GM18873 (cell line): ENCODE data around the gene TRIP10.

ENCODE experiments used
- ATAC-seq: cut with Tn5 transposase; IDR thresholded peaks from one replicate; pipeline ENCODE4 v1.9.1; 2021; ENCODE audit warnings: mild to moderate bottlenecking, moderate library complexity, moderate number of reproducible peaks; ENCODE audit not compliant: unreplicated experiment, low FRiP score

The TRIP10 gene

DNA sequence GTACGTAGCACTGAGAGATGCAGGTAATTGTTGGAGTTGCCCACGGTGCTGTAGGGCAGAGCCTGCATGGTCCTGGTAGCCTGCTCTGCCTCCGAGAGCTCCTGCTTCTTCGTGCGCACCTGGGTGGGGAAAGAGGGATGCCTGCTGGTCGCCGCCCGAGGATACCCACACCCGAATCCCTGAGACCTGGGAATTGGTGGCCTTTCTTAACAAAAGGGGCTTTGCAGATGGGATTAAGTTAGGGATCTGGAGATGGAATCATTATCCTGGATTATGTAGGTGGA is 28.5 kb upstream of the TRIP10 start:
- no peak for ATAC-seq

- no peak for ATAC-seq
Measured at GRCh38 chr19:6711605-6712004, 27.9 kb upstream of the TRIP10 start.

DNA sequence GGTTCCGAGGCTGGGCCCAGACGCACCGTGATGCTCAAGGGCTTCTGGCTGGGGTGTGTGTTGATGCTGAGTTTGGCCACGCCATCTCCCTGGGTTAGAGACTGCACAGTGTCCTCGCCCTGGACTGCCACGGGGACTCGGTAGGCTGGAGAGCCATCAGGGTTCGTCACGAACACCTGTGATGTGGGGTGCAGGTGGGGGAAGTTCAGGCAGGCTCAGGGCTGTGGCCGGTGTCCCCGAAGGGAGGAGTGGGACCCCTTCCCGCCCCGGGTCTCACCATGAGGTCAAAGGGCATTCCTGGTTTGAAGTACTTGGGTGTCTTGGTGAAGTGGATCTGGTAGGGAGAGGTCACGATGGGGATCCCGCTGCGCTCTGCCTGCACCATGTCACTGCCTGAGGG is 27.2 kb upstream of the TRIP10 start:
- ATAC-seq = no peak

GRCh38 chr19:6712692-6713670 is 26.5 kb upstream of the TRIP10 start:
- ATAC-seq = no peak

DNA sequence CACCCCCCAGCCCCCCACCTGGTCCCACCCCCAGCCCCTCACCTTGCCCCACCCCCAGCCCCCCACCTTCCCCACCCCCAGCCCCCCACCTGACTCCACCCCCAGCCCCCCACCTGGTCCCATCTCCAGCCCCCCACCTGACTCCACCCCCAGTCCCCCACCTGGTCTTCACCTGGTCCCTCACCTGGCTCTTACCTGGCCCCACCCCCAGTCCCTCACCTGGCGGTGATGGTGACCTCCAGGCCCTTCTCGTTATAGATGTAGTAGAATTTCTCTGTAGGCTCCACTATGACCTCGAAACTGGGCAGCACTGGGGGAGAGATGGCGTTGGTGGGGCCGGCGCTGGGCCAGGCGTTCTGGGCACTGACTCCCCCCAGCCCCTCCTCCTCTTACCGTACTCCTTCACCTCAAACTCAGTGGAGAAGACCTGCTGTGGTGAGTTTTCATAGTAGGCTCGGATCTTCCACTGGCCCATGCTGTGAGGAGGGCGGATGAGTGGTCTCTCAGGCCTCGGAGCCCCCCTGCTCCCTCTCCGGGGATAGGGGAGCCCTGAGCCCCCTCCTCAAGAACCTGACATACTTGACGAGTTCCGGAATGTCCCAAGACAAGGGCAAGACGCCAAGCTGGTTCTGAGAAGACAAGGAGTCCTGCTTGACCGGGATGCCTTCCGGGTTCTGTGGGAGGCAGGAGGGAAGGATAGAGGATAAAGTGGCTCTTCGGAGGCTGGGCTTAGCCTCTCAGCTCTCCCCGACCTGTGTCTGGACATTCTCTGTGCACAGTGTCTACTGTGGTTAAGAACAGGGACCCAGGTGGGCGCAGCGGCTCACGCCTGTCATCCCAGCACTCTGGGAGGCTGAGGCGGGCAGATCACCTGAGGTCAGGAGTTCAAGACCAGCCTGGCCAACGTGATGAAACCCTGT is 25.4 kb upstream of the TRIP10 start:
- no peak for ATAC-seq

DNA sequence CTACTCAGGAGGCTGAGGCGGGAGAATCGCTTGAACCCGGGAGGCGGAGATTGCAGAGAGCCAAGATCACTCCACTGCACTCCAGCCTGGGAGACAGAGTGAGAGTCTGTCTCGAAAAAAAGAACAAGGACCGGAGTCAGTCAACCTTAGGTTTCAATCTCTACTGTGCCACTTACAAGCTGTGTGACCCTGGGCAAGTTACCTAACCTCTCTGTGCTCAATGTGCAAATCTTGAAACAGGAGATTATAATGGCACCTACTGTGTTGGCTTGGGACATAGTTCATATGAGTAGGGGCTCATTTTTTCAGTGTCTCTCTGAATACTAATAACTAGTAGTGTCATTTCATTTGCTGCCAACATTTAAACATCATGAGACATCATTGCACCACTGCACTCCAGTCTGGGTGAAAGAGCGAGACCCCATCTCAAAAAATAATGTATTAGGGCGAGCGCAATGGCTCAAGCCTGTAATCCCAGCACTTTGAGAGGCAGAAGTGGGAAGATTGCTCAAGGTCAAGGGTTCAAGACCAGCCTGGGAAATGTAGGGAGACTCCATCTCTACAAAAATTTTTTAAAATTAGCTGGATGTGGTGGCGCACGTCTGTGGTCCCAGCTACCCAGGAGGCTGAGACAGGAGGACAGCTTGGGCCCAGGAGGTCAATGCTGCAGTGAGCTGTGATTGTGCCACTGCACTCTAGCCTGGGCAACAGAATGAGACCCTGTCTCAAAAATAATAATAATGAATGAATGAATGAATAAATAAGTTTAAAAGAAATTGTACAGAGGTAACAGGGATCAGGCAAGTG is 24.5 kb upstream of the TRIP10 start:
- no peak for ATAC-seq

DNA sequence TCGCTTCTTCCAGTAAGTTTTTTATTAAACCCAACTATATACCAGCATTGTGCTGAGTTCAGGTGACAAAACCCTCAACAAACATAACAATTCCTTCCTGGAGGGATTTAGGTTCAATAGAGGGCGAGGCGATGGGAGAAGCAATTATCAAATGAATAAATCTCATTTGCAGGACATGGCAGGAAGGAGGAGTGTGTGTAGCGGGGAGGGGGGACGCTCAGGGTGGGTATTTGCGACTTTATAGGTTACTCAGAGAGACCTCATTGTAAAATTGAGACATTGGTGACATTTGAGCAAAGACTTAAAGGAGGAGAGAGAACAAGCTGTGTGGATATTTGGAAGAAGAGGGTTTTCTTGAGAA is 22.9 kb upstream of the TRIP10 start:
- no peak for ATAC-seq

DNA sequence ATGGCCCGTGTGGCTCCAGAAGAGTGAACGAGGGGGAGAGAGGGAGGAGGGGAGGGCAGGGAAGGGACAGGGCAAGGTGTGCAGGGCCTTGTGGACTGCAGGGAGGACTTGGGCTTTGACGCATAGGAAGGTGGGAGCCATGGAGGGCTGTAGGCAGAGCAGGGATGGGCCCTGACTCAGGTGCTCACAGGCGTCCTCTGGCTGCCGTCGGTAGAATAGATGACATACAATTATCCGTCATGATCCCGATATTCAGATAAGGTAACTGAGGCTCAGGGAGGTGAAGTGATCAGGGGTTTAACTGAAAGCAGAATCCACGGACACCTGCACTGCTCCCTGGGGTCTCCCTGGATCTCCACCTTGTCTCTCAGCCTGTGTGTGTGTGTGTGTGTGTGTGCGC is 22.4 kb upstream of the TRIP10 start:
- no peak for ATAC-seq

GRCh38 chr19:6717441-6717971 is 22.0 kb upstream of the TRIP10 start:
- ATAC-seq = no peak

DNA sequence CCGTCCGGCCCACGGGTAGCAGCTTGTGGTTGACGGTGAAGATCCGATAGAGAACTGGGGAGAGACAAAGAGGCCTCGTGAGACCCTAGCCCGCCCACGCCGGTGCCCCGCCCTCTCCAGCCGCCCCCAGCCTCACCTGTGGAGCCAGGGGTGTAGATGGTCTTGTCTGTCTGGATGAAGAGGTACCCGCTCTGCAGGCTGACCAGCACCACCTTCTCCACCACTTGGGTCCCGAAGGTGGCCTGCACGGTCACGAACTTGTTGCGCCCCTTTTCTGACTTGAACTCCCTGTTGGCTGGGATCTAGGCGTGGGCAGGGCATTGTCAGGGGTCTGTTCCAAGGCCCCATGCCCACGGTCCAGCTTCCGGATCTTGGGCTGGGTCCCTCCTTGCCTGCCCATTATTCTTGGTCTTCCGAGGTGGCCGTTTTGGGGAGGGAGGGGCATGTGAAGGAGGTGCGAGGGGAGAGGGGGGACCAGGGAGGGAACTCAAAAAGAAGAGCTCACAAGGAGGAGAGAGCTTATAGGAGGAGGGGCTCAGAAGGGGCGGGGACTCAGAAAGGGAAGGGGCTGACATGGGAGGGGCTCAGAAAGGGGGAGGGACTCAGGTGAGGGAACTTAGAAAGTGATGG is 21.3 kb upstream of the TRIP10 start:
- ATAC-seq = no peak

GRCh38 chr19:6718741-6719539 is 20.5 kb upstream of the TRIP10 start:
- no peak for ATAC-seq

DNA sequence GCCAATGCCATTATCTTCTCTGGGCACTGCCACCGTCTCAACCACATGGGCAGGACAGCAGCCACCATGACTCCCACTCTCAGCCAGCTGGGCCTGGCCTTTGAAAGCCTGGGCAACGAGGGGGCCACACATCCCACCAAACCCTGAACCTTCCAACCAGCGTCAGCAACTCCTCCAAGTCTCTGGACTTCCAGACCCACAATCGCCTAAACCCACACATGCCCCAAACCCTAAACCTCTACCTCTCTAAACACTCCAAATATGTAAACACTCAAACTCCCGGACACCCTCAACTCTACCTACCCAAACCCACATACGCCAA is 20.0 kb upstream of the TRIP10 start:
- ATAC-seq = no peak

DNA sequence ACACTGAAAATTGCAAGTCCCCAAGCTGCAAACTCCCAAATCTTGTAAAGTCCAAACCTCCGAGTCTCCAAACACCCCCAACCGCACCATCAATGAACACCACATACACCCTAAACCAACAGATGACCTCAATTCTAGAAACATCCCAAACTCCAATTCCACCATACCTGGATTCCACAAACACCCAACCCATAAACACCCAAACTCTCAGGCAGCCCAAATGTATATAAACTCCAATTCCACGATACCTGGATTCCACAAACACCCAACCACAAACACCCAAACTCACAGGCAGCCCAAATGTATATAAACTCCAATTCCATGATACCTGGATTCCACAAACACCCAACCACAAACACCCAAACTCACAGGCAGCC is 19.5 kb upstream of the TRIP10 start:
- no peak for ATAC-seq

DNA sequence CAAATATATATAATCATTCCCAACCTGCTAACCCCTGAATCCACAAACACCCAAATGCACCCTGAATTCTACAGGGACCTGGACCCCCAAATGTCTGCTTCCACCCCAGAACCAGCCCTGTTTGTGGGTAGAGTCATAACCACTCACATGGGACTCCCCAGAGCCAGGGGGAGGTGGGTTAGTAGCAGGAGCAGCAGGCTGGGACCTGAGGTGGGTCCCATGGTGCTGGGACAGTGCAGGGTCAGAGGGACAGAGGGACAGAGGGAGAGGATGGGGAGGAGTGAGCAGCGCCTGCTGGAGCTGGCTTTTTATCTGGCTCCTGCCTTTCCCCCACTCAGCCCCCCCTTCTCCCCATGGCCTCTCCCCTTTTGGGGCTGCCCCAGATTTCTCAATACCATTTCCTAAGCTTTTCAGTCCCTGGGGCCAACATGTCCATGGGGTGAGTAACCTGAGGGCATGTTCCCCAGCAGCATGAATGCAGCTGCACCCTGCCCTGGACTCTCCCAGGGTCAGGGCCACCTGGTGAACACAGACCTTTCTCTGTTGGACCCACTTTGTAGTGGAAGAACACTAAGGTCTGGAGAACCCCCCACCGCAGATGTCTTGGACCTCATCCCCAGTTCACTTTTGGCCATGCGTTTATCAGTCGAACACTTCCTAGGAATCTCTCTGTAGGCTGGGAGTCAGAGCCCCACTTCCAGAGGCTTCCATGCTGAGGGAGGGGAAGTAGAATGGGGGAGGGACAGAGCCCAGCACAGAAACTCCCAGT is 18.9 kb upstream of the TRIP10 start, which contains the start of gene C3:
Gene C3, minus strand, starts transcription at position 282 of the 769 bp plus-strand sequence. Its CDS starts 61 bp downstream, at position 221.
- ATAC-seq = no peak

DNA sequence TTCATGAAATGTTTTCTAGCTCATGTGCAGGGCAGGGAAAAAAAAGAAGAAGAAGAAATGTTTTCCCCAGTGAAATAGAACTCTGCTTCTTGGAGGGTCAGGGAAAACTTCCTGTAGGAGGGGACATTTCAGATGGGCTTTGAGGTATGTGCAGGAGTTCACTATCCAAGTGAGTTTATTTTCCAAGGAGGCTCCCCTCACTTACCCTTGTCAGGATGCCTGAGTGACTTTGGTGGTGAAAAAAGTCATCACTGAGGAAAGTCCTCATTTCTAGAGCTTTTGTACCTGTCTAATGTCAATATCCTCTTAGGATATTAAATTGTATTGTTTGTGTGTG is 18.4 kb upstream of the TRIP10 start:
- ATAC-seq = no peak

DNA sequence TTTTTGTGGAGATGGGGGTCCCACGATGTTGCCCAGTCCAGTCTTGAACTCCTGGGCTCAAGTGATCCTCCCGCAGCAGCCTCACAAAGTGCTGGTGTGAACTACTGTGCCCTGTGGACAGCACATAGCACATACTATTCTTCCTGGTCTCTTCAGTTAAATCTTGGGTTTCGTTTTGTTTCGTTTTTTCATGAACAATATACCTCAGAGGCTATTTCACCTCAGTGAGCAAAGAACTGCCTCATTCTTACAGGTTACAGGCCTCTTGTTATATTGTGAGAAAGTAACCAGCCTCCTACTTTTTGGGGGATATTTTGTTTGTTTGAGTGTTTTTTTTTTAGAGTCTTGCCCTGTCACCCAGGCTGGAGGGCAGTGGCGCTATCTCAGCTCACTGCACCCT is 17.7 kb upstream of the TRIP10 start:
- ATAC-seq = no peak

DNA sequence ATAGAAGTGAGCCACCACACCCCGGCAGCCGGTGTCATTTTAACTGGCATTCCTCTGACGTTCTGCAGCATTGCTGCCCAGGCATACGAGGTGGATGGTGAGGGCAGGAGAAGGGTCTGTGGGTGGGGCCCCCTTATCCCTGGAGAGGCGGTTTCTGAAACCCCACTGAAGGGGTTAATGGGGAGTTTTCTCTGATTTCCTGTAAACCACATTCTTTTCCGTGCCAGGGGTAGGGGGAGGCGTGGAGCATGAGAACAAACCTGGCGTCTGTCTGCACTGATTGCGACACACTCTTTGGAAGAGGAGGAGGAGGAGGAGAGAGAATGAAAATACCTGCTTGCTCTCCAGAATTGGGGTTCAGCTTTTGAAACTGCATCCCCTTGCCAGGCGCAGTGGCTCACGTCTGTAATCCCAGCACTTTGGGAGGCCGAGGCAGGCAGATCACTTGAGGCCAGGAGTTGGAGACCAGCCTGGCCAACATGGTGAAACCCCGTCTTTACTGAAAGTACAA is 16.3 kb upstream of the TRIP10 start:
- ATAC-seq = no peak

GRCh38 chr19:6723738-6724137 is 15.7 kb upstream of the TRIP10 start:
- ATAC-seq = no peak
